Fibroblast of lung (primary cell): Measurements from ENCODE around the gene OGDHL. TPM values are rescaled to one million over a fixed set of nuclear protein-coding genes. Genes with fewer than 3 reads are reported as not detected.

Source experiments
- DNase-seq, 2 donors: peaks; one replicate each; pipeline versions ENCODE4 v3.0.0 to v3.0.0-alpha.2; 2010; ENCODE audit warnings: low read depth in 2 of 2
- H2AFZ ChIP-seq: 2 replicates; pipeline ENCODE4 v1.5.1; 2012; ENCODE audit warnings: low read length, control low read depth, inconsistent platforms
- H3K27ac ChIP-seq: 2 replicates; pipeline ENCODE4 v1.5.1; 2011; ENCODE audit warnings: low read length, control low read depth; ENCODE audit not compliant: insufficient read depth
- H3K27me3 ChIP-seq: 2 replicates; pipeline ENCODE4 v1.5.1; 2011; ENCODE audit warnings: mild to moderate bottlenecking, low read length; ENCODE audit not compliant: control insufficient read depth, insufficient read depth
- H3K36me3 ChIP-seq: 2 replicates; pipeline ENCODE4 v1.5.1; 2011; ENCODE audit warnings: low read length; ENCODE audit not compliant: control insufficient read depth, insufficient read depth
- H3K4me1 ChIP-seq: 2 replicates; pipeline ENCODE4 v1.5.1; 2011; ENCODE audit warnings: low read length; ENCODE audit not compliant: control insufficient read depth, insufficient read depth; ENCODE audit errors: extremely low read depth
- H3K4me2 ChIP-seq: 2 replicates; pipeline ENCODE4 v1.5.1; 2011; ENCODE audit warnings: low read length, control low read depth; ENCODE audit not compliant: insufficient read depth; ENCODE audit errors: extremely low read depth
- H3K4me3 ChIP-seq, 4 experiments: fragments of 200-600 bp in 1 of 4; sonication (generic) in 1 of 4; replicated peaks in 1 of 4; 2 replicates each; pipeline ENCODE4 v1.5.1; 2011 to 2016; ENCODE audit warnings: low read length in 4 of 4, low read depth in 3 of 4, mild to moderate bottlenecking in 3 of 4, control low read depth in 2 of 4, inconsistent platforms in 1 of 4, mixed read lengths in 1 of 4; ENCODE audit not compliant: insufficient read depth in 1 of 4; ENCODE audit errors: control extremely low read depth in 1 of 4
- H3K79me2 ChIP-seq: 2 replicates; pipeline ENCODE4 v1.5.1; 2012; ENCODE audit warnings: mild to moderate bottlenecking, low read length, inconsistent platforms; ENCODE audit not compliant: control insufficient read depth, insufficient read depth
- H3K9ac ChIP-seq: 2 replicates; pipeline ENCODE4 v1.5.1; 2011; ENCODE audit warnings: mild to moderate bottlenecking, low read length, control low read depth; ENCODE audit not compliant: insufficient read depth
- H3K9me3 ChIP-seq: 2 replicates; pipeline ENCODE4 v1.5.1; 2012; ENCODE audit warnings: low read depth, low read length; ENCODE audit not compliant: control insufficient read depth, insufficient read depth
- H4K20me1 ChIP-seq: 2 replicates; pipeline ENCODE4 v1.5.1; 2011; ENCODE audit warnings: low read length; ENCODE audit not compliant: control insufficient read depth, insufficient read depth; ENCODE audit errors: extremely low read depth
- CTCF ChIP-seq, 2 donors: IDR thresholded peaks in 1 of 2; conservative IDR thresholded peaks in 1 of 2; 1 replicate in 1 of 2; 2 replicates in 1 of 2; pipeline ENCODE4 v1.5.1; 2011 to 2012; ENCODE audit warnings: low read length in 2 of 2, control low read depth in 1 of 2, inconsistent platforms in 1 of 2, low read depth in 1 of 2, mild to moderate bottlenecking in 1 of 2
- EZH2 ChIP-seq: IDR thresholded peaks from 2 replicates; pipeline ENCODE4 v1.5.1; 2012; ENCODE audit warnings: low read length, control low read depth, mild to moderate bottlenecking; ENCODE audit errors: missing control alignments
- polyA plus RNA-seq, 2 donors: library from polyadenylated mRNA; depleted of rRNA in 1 of 2; stranded (reverse) in 1 of 2; unstranded in 1 of 2; fragments of >200 nt; gene quantifications; 2 replicates each; pipeline ENCODE4 v1.2.1, GENCODE V29; 2011 to 2012; ENCODE audit warnings: missing spikeins in 1 of 2
- total RNA-seq: library from RNA; depleted of rRNA; stranded (reverse); fragments of >200 nt; gene quantifications from 2 replicates; pipeline ENCODE4 v1.2.1, GENCODE V29; 2014

OGDHL gene
- total and polyA plus RNA-seq, 2 donors (not counting 1 experiment from before 2014, with no cell fraction given) = under 0.01 to 0.06 TPM

GRCh38 chr10:49760789-49761188 is 1.3 kb downstream of the OGDHL start:
- H3K4me2 ChIP-seq = no peak overlapping the region
- H3K79me2 ChIP-seq = no peaks in the 10 kb centered on the region
- no peaks in the 10 kb centered on the region for H3K36me3 ChIP-seq
- H3K27ac ChIP-seq = no peak overlapping the region
- DNase-seq = no peak
- H2AFZ ChIP-seq = no peak overlapping the region
- H3K27me3 ChIP-seq = no peaks in the 10 kb centered on the region
- TF ChIP-seq CTCF (conservative IDR thresholded peaks at IDR 0.05 in 1 of 2, IDR thresholded peaks at IDR 0.05 in 1 of 2; ENCODE audit: low read depth in 1 of 2, low read length in 2 of 2) (no peak), EZH2 (no peak)
- H3K4me1 ChIP-seq = no peaks in the 10 kb centered on the region
- no peak overlapping the region for H3K4me3 ChIP-seq
- no peaks in the 10 kb centered on the region for H4K20me1 ChIP-seq
- no peak overlapping the region for H3K9ac ChIP-seq
- H3K9me3 ChIP-seq = no peaks in the 10 kb centered on the region

DNA sequence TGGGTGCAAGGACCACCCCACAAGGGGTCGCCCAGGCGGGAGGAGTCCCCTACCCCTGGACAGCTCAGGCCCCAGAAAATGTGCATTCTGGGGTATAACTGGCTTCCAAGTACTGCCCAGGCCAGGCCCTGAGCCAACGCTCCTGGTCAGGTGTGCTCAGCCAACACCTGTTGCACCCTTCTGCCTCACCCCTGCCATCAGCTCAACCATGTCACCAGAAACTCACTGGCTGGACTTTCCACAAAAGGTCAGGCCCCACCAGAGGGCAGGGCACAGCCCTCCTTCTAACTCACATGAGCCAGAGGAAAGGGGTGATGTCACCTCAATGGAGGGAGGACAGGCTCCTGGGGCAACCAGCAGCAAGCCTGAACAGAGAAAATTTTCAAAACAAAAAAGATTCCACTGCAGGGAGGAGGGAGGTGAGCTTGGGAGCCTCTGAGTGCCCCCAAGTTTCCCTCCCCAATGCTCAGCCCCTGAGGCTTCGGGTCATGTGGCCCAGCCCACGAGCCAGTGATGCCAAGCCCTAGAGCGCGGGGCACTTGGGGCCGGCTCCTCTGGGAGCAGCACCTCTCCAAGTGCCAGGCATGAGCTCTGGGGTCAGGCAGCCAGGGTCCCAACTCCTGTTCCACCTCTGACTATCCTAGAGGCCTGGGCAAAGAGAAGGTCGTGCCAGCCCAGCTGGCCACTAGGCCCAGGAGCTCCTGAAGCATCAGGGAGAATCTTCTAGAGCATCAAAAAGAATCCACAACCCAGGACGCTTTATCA is 2.2 kb downstream of the OGDHL start:
- no peak overlapping the region for H3K9ac ChIP-seq
- no peaks in the 10 kb centered on the region for H3K36me3 ChIP-seq
- no peaks in the 10 kb centered on the region for H3K9me3 ChIP-seq
- no peak overlapping the region for H3K27ac ChIP-seq
- H3K27me3 ChIP-seq = no peaks in the 10 kb centered on the region
- TF ChIP-seq CTCF (conservative IDR thresholded peaks at IDR 0.05 in 1 of 2, IDR thresholded peaks at IDR 0.05 in 1 of 2; ENCODE audit: low read depth in 1 of 2, low read length in 2 of 2) = no peak
- no peak for TF ChIP-seq EZH2
- no peaks in the 10 kb centered on the region for H4K20me1 ChIP-seq
- no peak overlapping the region for H3K4me3 ChIP-seq
- DNase-seq = no peak
- H2AFZ ChIP-seq = no peak overlapping the region
- H3K4me1 ChIP-seq = no peaks in the 10 kb centered on the region
- no peaks in the 10 kb centered on the region for H3K79me2 ChIP-seq
- no peak overlapping the region for H3K4me2 ChIP-seq

- H3K9ac ChIP-seq = no peak overlapping the region
- no peak overlapping the region for H2AFZ ChIP-seq
- TF ChIP-seq EZH2 = no peak
- TF ChIP-seq CTCF (conservative IDR thresholded peaks at IDR 0.05 in 1 of 2, IDR thresholded peaks at IDR 0.05 in 1 of 2; ENCODE audit: low read depth in 1 of 2, low read length in 2 of 2) = no peak
- H3K27ac ChIP-seq = no peak overlapping the region
- H3K36me3 ChIP-seq = no peaks in the 10 kb centered on the region
- no peak overlapping the region for H3K4me2 ChIP-seq
- no peaks in the 10 kb centered on the region for H3K79me2 ChIP-seq
- no peak for DNase-seq
- no peaks in the 10 kb centered on the region for H4K20me1 ChIP-seq
- no peak overlapping the region for H3K4me3 ChIP-seq
- H3K4me1 ChIP-seq = no peaks in the 10 kb centered on the region
- no peaks in the 10 kb centered on the region for H3K9me3 ChIP-seq
- no peaks in the 10 kb centered on the region for H3K27me3 ChIP-seq
Measured at GRCh38 chr10:49758249-49758930, 3.7 kb downstream of the OGDHL start.
